ENCODE measurements around the gene NAA20.

DNA sequence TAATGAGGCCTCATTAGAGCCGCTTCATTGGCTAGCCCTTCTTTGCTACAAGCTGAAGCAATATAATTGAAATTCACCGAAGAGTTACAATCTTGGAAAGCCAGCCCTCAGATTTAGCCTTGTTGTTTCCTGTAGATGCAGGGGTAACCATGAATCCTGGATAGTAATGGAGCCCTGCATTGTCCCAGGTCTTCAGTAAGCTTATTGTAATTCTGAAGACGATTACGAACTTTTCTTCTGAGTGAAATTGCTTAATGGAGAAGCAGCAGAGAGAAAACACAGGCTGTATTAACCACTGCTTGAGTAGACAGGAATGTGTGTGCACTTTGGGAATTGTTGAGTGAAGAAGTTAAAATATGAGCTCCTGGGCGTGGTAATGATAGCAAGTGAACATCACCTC is 26.3 kb upstream of the NAA20 start:
- TF ChIP-seq POLR2A (IDR thresholded peaks at IDR 0.05; ENCODE audit: low read depth, low read length): no peak
- no peak for TF ChIP-seq SMC3 (IDR thresholded peaks at IDR 0.05; ENCODE audit: low read depth, low read length)
- TF ChIP-seq CTCF (conservative IDR thresholded peaks at IDR 0.05; ENCODE audit: low read depth, low read length): no peak
- no peak for TF ChIP-seq CEBPB (IDR thresholded peaks at IDR 0.05; ENCODE audit: low read depth, low read length)
- no peak for TF ChIP-seq BHLHE40 (IDR thresholded peaks at IDR 0.05; ENCODE audit: low read depth, low read length)
- TF ChIP-seq CHD1 (IDR thresholded peaks at IDR 0.05; ENCODE audit: low read depth, low read length): no peak
- TF ChIP-seq RFX5 (IDR thresholded peaks at IDR 0.05; ENCODE audit: low read depth, low read length): no peak
- no peak for TF ChIP-seq RAD21 (IDR thresholded peaks at IDR 0.05; ENCODE audit: low read length)
- no peak for TF ChIP-seq FOS (IDR thresholded peaks at IDR 0.05; ENCODE audit: low read depth, low read length)
- no peak for TF ChIP-seq ELK1 (IDR thresholded peaks at IDR 0.05; ENCODE audit: borderline replicate concordance, low read depth, low read length)
- TF ChIP-seq RCOR1 (IDR thresholded peaks at IDR 0.05; ENCODE audit: insufficient replicate concordance, low read length): no peak
- no peak for TF ChIP-seq MAFK (IDR thresholded peaks at IDR 0.05; ENCODE audit: low read depth, low read length)
- no peak for TF ChIP-seq MXI1 (IDR thresholded peaks at IDR 0.05; ENCODE audit: borderline replicate concordance, low read depth, low read length)
- TF ChIP-seq, protein P1, sequence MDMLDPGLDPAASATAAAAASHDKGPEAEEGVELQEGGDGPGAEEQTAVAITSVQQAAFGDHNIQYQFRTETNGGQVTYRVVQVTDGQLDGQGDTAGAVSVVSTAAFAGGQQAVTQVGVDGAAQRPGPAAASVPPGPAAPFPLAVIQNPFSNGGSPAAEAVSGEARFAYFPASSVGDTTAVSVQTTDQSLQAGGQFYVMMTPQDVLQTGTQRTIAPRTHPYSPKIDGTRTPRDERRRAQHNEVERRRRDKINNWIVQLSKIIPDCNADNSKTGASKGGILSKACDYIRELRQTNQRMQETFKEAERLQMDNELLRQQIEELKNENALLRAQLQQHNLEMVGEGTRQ (IDR thresholded peaks at IDR 0.05; ENCODE audit: low read depth, low read length): no peak
